ENCODE measurements around the gene CRY1.

DNA sequence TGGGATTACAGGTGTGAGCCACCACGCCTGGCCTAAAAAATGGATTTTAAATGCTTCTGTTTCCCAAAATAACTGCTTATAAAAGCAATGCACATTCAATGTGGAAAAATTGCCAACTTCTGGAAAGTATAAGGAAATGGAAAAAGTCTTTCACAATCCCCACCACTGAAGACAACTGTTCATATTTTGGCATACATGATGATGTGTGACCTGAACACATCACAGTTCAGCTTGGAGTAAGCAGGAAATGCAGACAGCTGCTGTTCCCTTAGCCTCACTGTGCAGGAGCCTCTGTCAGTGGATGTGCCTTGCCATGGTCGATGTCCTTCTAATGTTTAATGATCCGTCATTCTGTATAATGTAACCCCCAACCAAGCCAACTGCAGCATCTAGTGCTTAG, 111.6 kb downstream of the CRY1 start:
- TF ChIP-seq, protein P1, sequence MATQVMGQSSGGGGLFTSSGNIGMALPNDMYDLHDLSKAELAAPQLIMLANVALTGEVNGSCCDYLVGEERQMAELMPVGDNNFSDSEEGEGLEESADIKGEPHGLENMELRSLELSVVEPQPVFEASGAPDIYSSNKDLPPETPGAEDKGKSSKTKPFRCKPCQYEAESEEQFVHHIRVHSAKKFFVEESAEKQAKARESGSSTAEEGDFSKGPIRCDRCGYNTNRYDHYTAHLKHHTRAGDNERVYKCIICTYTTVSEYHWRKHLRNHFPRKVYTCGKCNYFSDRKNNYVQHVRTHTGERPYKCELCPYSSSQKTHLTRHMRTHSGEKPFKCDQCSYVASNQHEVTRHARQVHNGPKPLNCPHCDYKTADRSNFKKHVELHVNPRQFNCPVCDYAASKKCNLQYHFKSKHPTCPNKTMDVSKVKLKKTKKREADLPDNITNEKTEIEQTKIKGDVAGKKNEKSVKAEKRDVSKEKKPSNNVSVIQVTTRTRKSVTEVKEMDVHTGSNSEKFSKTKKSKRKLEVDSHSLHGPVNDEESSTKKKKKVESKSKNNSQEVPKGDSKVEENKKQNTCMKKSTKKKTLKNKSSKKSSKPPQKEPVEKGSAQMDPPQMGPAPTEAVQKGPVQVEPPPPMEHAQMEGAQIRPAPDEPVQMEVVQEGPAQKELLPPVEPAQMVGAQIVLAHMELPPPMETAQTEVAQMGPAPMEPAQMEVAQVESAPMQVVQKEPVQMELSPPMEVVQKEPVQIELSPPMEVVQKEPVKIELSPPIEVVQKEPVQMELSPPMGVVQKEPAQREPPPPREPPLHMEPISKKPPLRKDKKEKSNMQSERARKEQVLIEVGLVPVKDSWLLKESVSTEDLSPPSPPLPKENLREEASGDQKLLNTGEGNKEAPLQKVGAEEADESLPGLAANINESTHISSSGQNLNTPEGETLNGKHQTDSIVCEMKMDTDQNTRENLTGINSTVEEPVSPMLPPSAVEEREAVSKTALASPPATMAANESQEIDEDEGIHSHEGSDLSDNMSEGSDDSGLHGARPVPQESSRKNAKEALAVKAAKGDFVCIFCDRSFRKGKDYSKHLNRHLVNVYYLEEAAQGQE (IDR thresholded peaks at IDR 0.05; ENCODE audit: insufficient read depth in 1 of 2, low read depth in 2 of 2, low read length in 2 of 2) = no peak
- TF ChIP-seq TAF1 (IDR thresholded peaks at IDR 0.05; ENCODE audit: borderline replicate concordance, insufficient read depth, low read length) (no peak), SIN3A (IDR thresholded peaks at IDR 0.05; ENCODE audit: borderline replicate concordance, insufficient read depth, low read length) (no peak), POLR2AphosphoS5 (IDR thresholded peaks at IDR 0.05; ENCODE audit: low read depth, low read length) (no peak), FOXP2 (optimal IDR thresholded peaks at IDR 0.05; ENCODE audit: borderline replicate concordance, extremely low read depth, extremely low read length, insufficient read depth) (no peak)

All from PFSK-1 (cell line).